GM12874 (cell line): Measurements from ENCODE around the gene ADAMTS3.

Experiments used
- TF ChIP-seq, protein P1 (sequence below): IDR thresholded peaks from 2 replicates; pipeline ENCODE4 v1.5.1; 2011; ENCODE audit warnings: low read depth, mild to moderate bottlenecking, control low read depth, low read length, moderate library complexity; ENCODE audit not compliant: insufficient read depth

The ADAMTS3 gene

DNA sequence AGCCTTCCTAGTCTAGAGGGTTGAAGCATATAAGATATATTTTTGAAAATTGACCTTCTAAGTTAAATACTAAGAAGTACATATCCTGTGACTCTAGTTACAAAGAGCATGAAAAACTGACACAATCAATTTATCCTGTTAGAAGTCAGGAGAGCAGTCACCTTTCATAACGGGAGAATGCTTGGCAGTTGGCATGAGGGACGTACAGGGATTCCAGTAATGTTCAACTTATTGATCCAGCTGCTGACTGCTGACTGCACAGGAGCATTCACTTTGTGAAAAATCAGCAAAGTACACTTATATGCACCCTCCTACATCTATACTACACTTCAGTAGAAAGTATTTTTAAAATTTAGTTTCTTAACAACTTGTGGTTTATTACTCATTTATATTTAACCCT is 4.2 kb downstream of the ADAMTS3 start:
- TF ChIP-seq, protein P1, sequence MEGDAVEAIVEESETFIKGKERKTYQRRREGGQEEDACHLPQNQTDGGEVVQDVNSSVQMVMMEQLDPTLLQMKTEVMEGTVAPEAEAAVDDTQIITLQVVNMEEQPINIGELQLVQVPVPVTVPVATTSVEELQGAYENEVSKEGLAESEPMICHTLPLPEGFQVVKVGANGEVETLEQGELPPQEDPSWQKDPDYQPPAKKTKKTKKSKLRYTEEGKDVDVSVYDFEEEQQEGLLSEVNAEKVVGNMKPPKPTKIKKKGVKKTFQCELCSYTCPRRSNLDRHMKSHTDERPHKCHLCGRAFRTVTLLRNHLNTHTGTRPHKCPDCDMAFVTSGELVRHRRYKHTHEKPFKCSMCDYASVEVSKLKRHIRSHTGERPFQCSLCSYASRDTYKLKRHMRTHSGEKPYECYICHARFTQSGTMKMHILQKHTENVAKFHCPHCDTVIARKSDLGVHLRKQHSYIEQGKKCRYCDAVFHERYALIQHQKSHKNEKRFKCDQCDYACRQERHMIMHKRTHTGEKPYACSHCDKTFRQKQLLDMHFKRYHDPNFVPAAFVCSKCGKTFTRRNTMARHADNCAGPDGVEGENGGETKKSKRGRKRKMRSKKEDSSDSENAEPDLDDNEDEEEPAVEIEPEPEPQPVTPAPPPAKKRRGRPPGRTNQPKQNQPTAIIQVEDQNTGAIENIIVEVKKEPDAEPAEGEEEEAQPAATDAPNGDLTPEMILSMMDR = no peak

DNA sequence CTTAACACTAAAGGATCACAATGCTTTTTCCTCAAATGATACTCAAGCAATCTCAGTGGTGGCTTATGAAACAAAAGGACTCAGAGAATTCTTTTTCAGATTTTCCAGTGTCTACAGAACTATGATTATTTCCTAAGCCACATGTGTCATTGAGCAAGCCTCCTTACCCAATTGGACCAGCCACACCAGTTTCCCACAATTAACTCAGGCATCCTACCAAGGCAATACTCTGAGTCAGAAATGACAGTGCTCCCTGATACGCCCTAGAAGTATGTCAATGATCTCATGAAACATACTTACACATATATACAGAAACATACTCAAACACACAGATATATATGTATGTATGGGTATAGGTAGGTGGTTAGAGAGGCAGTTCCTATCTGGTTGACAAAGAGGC is 4.8 kb downstream of the ADAMTS3 start:
- TF ChIP-seq, protein P1 = no peak

DNA sequence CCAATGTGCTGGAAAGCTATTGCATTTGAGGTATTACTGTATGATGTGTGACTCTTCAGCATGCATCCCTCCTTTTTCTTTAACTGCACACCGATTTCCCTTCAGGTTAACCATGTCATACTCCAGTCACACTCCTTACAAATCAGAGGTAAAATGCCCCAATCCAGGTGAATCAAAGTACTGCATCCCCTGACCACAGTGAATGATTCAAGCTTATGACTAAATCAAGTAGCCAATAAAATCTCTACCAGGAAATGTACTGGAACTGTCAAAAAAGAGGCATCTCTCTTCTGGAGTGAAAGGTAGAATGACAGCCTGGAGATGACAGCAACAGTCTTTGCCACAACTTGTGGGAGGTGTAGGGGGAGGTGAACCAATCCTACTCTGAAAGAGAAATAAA is 10.4 kb downstream of the ADAMTS3 start:
- TF ChIP-seq, protein P1 = no peak

DNA sequence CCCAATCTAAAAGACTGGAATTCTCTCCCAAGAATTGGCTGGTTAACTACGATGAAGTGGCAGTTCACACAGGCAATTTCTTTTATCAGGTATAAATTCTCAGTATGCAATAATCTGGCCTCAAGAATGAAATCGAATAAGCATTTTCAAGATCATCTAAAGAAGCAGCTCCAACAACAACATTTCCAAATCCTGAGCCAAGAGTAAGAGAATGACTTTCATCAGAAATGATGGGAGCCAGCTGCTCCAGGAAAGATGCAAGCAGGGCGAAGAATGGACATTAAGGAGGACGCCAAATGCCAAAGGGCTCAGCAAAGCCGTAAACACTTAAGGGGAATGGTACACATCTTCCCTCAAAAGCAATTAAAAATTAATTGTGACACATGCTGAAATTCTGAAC is 12.0 kb downstream of the ADAMTS3 start:
- TF ChIP-seq, protein P1 = no peak

DNA sequence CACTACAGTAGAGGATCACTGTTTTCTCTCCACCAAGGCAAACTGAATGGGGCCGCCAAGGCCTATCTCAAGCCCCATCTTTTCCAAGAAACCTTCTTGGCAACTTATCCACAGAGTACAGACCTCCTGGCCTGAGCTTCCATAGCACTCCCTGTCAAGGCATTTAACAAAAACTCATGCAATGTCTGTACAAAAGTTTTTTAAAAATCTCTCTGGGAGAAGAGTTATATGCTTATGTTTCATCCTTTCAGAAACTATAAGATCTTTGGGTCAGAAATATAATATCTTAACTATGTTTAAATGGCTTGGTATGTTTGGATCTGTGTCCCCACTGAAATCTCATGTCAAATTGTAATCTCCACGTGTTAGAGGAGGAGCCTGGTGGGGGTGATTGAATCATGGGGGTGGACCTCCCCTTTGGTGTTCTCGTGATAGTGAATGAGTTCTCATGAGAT is 13.6 kb downstream of the ADAMTS3 start:
- TF ChIP-seq, protein P1 = no peak

DNA sequence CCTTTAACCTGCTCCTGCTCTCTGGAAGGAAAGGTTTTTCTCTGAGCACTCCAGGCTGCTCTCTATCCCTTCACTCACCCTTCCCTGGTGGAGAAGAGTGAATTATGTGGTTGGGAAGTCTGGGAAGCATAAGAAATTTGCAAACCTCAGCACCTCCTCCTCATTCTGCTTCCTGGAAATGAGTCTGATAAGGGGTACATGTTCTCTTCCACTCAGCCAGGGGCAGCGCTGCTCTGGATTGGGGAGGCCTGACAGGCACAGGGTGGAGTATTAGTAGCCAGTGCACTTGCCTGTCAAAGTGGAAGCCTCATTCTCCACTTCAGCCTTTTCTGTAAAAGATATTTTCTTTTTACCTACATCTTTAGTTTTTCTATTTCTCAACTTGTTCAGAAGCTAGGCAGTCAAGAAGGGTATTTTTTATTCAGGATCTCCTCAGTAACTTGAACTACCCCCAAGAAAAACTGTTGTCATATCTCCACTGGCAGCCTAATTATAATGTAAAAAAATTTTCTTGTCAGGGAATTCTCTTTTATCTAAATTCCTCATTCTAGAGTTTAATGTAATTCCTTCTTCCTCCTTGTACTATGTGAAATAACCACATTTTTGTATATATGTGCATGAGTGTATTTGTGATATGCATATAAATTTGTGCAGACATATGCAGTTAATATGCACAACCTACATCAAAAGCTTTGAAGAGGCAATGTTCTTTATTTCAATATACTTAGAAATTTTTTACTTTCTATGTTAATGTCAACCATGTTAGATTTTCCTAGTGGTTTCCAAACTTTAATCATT is 15.3 kb downstream of the ADAMTS3 start:
- TF ChIP-seq, protein P1 = no peak

DNA sequence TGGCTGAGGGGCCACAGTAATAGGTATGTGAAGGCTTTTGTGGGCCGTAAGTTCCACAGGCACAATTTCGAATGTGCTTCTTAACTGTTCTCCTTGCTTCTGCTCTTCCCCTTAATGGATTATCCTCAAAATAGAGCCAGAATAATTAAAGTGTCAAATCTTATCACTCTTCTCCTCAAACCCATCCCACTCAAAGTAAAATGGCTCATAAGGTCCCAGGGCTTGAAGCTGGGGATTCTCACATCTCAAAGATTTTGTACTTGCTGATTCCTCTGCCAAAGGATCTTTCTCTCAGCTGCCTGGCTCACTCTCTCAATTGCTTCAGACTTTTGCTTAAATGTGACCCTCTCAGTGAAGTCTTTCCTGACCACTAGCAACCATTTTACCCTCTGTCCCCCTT is 16.6 kb downstream of the ADAMTS3 start:
- TF ChIP-seq, protein P1 = no peak
